Activated CD4-positive, CD25-positive, alpha-beta regulatory T cell treated with anti-CD3 and anti-CD28 coated beads, Interleukin-2, amount 50 U/mL, for 24 hours (primary cell): ENCODE data around the gene PWWP2B.
A peak's percentile ranks its signal among the peaks of the same experiment; 100 is the strongest.

Source experiments
- ATAC-seq, 2 donors: fragments of 150-1000 bp; cut with Tn5 transposase; one replicate each; pipeline ENCODE4 v1.10.0; 2021; ENCODE audit warnings: mild to moderate bottlenecking in 1 of 2, moderate library complexity in 1 of 2

PWWP2B gene

DNA sequence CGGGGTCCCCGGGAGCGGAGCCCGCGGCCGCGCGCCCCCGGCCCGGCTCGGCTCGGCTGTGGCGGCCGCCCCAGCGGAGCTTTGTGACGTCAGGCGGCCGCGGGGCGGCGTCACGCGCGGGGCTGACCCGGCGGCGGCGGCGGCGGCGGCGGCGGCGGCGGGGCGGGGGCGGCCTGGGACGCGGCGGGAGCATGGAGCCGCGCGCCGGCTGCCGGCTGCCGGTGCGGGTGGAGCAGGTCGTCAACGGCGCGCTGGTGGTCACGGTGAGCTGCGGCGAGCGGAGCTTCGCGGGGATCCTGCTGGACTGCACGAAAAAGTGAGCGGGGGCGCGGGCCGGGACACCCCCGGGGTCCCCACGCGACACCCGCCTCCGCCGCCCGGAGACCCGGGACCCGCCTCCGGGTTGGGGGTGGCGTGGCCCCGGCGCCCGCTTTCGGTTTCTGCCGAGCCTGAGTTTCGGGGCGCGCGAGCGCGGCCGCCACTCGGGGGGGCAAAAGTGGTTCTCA is at the start of gene PWWP2B:
Gene PWWP2B, plus strand, starts transcription at position 165 of the 506 bp plus-strand sequence. Its CDS starts 27 bp downstream, at position 192.
- peak; percentile 22 to 40 for ATAC-seq

DNA sequence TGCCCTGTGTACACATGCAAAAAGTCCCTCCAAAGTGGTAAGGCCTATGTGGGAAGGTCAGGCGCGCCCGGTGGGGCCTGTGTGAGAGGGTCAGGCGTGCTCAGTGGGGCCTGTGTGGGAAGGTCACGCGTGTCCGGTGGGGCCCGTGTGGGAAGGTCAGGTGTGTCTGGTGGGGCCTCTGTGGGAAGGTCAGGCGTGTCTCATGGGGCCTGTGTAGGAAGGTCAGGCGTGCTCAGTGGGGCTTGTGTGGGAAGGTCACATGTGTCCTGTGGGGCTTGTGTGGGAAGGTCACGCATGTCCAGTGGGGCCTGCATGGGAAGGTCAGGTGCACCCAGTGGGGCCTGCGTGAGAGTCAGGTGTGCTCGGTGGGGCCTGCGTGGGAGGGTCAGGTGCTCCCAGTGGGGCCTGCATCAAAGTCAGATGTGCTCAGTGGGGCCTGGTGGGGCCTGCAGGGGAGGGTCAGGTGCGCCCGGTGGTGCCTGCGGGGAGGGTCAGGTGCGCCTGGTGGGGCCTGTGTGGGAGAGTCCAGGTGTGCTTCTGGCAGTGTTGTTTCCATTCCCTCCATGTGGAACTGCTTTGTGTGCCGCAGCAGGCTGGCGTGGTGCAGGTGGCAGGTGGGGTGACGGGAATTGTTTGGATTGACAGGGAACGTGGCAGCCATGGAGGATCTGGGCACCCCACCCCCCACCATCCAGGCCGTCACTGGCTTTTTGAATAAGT is 49.6 kb upstream of the PWWP2B start:
- ATAC-seq: no peak

DNA sequence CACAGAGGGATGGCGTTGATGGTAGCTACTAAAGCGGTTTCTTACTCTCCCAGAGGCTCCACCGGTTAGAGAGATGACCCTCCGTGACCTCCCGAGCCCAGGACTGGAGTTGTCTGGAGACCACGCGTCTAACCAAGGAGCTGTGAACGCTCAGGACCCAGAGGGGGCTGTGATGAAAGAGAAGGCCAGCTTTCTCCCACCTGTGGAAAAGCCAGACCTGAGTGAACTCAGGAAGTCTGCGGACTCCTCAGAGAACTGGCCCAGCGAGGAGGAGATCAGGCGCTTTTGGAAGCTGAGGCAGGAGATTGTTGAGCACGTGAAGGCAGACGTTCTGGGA is 49.1 kb upstream of the PWWP2B start:
- no peak for ATAC-seq

DNA sequence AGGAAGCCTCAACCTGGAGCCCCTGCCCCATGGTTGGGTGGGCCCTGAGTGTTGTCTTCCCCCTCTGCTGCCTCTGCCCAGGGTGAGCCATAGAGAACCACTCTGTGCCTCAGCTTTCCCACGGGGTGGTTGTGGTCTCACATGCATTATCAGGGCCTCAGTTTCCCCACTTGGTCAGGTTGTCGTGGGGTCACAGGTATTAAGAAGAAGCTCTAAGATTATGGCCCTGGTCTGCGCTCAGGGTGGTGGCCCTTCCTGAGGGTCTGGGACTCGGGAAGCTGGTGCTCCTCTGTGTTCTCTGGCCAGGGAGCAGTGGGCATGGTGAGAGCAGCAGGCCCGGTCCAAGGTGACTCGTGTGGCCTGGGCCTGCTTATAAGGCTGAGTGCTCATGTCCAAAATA is 47.2 kb upstream of the PWWP2B start:
- no peak for ATAC-seq

DNA sequence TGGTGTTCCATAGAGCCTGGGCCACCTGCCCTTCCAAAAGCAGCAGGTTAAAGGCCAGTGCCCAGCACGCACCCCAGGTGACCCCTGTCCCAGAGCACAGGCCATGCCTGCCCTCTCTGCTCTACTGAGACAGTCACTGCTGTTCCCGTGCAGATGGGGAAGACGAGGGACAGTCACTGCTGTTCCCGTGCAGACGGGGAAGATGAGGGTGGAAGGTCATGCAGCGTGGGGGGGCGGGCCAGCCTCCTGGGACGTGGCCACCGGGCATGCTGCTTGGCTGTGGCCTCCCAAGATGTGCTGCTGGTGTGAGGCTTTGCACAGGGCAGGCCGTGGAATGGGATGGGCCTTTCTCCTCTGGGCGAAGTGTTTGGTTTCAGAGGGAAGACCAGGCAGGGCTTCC is 46.6 kb upstream of the PWWP2B start:
- ATAC-seq: no peak

DNA sequence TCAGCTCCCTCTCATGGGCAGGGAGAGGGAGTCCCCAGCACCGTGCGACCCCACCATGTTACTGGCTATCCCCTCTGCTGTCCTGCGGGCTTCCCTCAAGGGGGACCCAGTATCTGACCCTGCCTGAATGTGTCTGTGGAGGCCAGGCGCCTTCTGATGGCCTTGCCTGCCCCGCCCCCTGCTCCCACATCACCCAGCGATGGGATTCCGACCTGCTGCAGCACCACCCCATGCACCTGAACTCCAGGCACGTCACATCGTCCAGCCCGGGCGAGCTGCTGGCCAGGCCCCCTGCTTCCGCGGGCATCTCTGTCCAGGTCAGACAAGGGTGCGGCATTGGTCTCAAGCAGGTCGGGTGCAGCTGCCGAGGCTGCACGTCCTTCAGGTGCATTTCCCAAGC is 46.1 kb upstream of the PWWP2B start:
- ATAC-seq: no peak

DNA sequence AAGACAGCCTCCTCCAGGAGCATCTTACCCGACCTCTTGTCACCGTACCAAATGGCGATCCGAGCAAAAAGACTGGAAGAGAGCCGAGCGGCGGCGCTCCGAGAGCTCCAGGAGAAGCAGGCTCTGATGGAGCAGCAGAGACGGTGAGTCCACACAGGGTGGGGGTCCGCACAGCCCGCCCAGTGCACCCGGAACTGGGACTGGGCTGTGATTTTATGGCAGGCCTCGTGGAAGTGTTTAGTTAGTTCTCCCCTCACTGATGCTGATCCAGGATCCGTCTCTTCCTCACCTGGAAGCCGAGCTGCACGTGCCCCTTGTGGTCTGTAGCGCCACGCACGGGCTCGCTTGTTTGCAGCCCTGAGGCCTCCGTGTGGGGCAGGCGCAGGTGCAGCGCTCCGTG is 45.4 kb upstream of the PWWP2B start:
- no peak for ATAC-seq

DNA sequence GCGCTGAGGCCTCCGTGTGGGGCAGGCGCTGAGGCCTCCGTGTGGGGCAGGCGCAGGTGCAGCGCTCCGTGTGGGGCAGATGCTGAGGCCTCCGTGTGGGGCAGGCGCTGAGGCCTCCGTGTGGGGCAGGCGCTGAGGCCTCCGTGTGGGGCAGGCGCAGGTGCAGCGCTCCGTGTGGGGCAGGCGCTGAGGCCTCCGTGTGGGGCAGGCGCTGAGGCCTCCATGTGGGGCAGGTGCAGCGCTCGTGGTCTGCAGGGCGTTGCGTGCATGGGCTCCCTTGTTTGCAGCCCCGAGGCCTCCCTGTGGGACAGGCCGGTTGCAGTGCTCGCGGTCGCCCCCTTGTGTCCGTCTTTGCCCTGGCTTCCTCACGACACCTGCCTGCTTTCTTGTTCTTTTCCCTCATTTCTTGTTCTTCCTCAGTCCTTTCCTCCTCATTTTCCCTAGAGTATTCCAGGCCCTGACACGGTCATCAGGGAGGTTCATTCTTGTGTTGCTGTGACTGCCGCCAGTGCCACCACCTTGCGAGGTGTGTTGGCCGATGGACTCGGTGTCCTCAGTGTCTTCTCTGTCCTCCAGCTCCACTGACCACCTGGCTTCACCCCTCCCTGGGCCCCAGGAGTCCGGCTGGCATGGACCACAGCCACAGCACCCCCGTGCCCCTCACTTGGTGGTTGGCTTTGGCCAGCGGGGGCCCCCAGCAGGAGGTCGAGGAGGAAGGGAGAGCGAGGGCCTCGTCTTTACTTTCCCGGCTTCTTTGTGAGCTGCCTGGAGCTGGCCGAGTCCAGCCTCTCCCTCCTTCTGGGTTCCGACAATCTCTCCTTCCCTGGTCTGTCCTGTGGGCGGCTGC is 44.3 kb upstream of the PWWP2B start:
- peak; percentile 60 to 63 for ATAC-seq

DNA sequence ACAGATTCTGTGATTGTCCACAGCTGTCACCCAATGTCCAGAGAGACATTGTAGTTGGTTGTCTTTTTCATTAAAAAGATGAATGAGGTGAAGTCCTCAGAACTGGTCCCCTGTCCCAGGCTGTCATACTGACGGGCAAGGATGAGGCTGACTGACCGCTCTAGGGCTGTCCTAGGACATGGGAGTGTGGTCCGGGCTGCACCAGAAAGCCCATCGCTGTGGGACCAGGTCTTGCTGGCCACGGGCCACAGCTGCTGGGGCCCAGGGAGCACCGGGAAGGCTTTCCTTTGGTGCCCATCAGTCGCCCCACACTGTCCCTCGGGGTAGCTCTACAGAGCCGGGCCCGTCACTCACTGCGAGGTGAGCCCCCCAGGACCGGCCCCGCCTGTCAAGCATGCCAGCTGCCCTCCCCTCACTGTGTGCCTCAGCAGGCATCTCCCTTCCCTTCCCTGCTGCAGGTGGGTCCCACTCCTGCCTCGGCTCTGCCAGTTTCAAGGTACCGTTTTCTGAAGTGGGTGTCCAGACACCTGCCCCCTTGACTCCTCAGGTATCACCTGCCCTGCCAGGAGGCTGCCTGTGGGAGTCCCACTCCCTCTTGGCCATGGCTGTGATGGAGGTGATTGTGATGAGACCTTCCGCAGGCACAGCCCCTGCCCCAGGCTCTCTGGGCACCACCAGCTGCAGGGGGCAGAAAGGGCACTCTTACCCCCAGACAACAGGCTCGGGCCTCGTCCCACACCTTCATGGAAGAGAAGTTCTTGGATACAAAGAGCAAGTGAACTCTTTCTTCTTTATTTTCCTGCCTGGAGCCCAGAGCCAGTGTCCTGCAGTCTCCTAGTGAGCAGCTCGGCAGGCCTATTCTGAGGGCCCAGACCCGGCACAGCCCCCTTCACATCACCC is 43.3 kb upstream of the PWWP2B start:
- no peak for ATAC-seq

DNA sequence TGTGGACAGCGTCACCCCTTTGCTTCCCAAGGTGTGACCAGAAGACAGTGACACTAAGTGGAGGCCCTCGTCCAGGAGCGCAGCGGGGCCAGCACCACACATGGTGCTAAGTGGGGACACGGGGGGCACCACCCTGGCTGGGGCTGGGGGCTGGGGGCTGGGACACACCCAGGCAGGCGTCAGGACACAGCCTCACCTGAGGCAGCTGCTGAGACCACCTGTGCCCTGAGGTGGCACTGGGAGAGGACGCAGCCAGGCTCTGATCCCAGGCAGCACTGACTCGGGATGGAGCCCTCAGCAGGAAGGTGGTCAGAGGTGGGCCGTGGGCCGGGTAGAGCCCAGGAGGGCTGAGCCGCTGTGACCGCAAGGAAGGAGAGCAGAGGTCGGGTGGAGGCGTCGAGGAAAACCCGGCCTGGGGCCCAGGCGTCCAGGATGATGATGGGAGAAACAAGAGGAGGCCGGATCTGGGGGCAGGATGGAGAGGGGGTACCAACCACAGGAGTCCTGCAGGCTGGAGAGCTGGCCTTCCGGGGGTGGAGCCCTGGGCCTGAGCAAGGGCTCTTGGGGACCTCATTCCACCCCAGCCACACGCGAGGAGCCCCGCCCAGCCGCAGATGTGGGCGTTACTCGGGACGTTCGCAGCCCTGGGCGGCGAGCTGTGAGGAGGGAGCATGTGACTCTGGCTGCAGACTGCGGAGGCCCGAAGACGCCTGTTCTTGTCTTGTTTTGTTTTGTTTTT is 42.5 kb upstream of the PWWP2B start:
- no peak for ATAC-seq

DNA sequence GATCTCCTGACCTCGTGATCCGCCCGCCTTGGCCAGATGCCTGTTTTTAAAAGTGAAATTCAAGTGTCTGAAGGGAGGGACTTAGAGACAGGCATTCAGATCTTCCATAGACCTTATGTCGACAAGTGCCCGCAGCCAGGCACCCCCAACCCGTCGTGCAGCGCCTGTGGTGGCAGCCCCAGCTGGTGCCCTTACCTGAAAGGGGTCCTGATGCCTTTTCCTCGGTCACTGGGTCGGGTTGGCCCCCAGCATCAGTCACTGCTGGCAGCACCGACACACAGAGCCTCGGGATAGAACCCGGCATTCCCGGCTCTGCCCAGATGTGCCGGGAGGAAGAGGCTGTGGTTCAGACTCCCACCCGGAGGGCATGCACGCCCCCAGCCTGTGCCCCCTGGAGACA is 41.7 kb upstream of the PWWP2B start:
- ATAC-seq: no peak

DNA sequence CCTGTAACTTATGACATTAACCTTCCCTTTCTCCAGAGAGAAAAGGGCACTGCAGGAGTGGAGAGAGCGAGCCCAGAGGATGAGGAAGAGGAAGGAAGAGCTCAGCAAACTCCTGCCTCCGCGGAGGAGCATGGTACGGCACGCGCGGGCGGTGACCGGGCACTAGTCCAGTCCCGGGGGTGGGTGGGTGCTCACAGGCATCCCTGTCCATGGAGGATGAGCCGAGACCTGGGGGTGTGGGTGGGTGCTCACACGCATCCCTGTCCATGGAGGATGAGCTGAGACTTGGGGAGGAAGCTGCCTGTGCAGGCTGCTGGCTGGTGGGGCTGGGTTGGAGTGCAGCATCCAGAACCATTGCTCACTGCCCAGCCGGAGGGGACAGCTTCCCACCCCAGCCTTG is 41.2 kb upstream of the PWWP2B start:
- ATAC-seq: no peak

DNA sequence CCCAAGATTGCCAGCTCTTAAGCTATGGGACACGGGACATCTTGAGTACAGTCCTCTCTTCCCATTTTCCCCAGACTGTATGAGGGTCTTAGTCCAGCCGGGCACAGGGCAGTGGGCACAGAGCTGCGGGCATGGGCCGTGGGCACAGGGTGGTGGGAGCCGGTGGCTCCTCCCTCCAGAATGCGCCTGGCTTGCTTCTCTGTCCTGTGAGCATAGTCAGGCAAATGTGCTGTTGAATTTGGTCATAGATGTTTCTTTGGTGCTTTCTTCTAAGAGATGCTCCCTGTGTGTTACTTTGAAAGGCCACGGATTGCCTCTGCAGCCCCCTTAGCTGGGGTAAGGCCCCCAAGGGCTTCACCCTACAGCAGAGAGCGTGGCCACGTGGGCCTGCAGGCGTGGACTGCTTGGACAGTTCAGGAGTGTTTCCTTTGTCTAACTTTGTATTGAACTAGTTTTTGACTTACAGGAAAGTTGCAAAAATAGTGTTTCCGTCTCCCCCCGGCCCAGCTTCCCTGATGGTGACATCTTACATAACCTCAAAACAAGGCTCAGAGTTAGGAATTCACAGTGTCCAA is 40.3 kb upstream of the PWWP2B start:
- ATAC-seq: no peak

DNA sequence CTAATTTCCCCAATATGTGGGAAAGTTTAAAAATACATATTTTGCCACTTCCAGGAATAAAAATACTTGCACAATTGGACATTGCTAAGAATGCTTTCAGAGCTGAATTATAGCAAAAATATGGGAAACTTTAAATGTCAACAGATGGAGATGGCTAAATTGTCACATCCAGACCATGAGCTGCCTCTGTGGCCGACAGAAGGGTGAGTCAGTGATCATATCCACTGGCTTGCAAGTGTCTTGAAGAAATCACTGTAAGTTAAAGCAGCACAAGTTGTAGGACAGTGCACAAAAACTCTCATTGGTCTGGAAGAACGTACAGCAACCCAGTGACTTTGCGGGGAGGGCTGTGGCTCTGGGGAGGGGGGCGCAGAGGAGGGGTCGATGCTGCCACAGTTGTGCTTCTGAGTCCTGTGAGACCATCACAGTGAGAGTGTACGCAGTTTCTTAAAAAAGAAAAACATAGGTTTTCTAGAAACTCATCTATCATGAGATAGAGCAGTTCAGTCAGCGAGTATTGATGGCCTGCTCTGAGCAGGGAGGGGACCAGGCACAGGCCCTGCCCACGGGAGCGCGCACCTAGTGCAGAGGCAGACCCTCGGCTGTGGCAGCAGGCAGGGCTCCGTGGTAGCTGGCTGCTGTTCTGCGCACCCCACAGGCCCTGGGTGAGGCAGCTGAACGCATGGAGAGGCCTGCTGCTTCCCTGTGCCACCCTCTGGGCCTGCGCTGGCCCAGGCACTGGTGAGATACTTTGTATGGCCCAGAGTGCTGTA is 39.5 kb upstream of the PWWP2B start:
- no peak for ATAC-seq

DNA sequence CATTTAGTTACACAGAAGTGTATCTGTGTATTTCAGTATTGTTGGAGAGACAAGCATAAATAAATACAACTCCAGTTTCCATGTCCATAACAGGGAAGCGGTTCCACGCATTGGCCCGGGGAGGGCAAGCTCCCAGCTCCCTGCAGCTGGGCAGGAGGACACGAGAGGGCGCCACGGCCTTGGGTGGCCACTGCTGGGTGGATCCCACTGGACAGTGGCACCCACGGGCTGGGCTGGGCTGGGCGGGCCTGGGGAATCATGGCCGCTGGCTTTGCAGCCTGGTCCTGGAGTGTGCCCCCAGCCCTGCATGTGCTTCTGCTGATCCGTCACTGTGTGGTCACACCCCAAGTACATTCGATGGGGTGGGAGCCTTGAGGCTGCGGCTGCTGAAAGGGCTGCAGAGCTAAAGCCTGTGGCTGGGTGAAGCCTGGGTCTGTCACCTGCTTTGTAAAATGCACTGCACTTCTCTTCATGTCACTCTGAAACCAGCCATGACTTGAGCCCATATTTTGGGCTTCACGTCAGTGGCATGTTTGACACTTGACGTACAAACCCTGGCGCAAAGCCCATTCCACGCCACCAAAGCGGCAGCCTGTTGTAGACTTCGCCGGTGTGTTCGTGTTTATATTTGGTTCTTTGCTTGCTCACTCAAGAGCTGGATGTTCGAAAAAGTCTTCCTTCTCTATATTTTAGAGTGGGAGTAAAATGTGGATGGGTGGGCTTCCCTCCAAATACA is 37.5 kb upstream of the PWWP2B start:
- no peak for ATAC-seq

DNA sequence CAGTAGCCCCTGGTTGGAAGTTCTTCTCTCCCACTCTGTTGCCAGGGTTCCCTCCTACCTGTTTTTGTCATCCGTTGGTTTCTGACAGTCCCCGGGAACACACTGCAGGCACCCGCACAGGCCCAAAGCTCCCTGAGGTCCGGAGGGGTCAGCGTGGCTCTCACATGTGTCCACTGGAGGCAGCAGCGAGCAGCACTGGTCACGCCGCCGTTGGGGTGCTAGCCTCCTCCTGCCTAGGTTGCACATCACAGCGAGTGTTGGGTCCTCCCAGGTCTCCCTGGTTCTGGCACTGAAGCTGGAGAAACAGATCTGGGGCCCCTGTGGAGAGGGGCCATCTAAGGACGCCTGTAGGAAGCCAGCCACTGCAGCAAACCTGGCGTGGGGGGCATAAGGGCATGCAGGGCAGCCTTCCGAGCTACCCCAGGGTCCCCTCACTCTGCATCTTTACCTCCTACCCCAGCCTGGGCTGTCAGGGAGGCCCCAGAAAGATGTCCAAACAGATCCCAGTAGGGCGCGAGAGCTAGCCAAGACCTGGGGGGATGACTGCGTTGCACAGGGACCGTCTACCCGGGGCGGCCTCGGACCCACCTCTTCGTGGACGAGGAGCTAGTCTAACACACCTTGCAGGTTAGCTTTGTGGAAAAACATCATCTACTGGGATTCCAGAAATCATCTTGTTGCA is 36.1 kb upstream of the PWWP2B start:
- ATAC-seq: peak in 1 of 2 donors; percentile 33

DNA sequence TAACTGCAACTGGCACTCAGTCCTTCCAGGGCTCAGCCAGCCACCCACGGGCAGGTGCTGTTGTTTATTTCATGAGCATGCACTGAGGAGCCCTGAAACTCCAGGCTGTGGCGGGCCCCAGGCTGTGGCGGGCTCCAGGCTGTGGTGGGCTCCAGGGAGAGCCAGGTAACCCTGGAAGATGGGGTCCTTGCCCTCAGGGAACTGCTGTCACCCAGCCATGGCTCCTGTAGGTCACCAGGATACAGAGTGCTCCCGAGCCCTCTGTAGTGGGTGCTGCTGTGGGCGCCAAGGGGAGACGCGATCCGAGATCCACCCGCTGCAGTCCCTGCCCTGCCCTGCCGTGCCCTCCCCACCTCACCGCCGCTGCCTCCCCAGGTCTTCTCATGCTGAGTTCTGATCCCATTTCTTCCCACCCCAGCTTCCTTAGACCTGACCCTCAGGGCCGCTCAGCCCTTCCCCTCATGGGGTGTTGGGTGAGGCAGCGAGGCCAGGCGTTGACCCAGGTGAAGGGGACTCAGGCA is 35.4 kb upstream of the PWWP2B start:
- ATAC-seq: no peak

DNA sequence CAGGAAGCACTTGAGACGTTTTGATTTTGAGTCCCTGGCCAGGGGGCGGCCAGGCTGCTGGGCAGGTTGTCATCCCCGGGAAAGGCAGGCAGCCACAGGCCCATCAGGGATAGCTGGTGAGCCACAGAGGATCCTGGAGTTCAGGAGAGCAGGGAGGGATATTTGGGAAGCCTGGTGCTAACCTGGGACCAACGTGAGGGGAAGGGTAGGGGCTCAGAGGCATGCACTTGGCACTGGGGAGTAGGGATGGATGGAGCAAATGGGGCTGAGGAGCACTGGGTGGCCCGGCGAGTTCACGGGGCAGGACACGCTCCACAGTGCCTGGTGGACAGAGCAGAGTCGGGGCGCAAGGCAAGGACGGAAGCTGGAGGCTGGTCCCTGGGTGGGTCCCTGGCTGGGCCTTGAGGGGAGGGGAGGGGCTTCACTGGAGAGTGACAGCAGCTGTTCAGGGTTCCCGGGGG is 34.8 kb upstream of the PWWP2B start:
- ATAC-seq: no peak

DNA sequence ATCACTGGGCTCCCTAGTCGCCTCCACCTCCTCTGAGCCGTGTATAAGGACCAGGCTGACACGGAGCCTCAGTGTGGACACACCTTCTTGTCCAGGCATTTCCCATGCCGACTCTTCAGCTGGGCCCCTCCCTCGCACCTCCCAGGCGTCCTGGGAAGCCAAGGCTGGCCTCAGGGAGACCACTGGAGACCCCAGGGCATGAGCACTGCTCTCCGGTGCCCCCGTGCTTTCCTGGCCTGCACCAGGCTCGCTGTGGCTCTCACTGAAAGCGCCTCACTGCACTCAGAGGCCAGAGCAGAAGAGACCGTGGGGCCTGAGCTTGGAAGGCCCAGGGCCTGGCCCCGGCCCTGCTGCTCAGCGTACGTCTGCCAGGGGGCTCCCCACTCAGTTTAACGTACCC is 33.6 kb upstream of the PWWP2B start:
- ATAC-seq: no peak
